Kidney (tissue), 14 donors: ENCODE measurements around the gene SMAD1. TPM values are rescaled to one million over a fixed set of nuclear protein-coding genes. Genes with fewer than 3 reads are reported as not detected.
A peak's percentile ranks its signal among the peaks of the same experiment; 100 is the strongest.

ENCODE experiments used
- DNase-seq, 5 donors: peaks; one replicate each; pipeline ENCODE4 v3.0.0-alpha.2; 2013 to 2020
- FAIRE-seq: peaks from 2 replicates; lab custom pipeline; 2012; peaks lifted over from hg19 to GRCh38; lab: Jason Lieb, UNC
- H3K27ac ChIP-seq, 2 donors: one replicate each; pipeline ENCODE4 v1.7.0; 2013; ENCODE audit warnings: low read depth in 2 of 2, low read length in 2 of 2, inconsistent platforms in 1 of 2
- H3K27me3 ChIP-seq: one replicate; pipeline ENCODE4 v1.7.1; 2013; ENCODE audit warnings: low read length, inconsistent platforms; ENCODE audit not compliant: control insufficient read depth, insufficient read depth
- H3K36me3 ChIP-seq, 3 donors: one replicate each; pipeline versions ENCODE4 v1.7.0 to v1.7.1; 2013; ENCODE audit warnings: low read length in 3 of 3, control low read depth in 1 of 3, inconsistent platforms in 1 of 3; ENCODE audit not compliant: insufficient read depth in 3 of 3, control insufficient read depth in 2 of 3
- H3K4me1 ChIP-seq, 3 donors: one replicate each; pipeline versions ENCODE4 v1.7.0 to v1.7.1; 2013; ENCODE audit warnings: low read length in 3 of 3, inconsistent platforms in 1 of 3, low read depth in 1 of 3; ENCODE audit not compliant: control insufficient read depth in 2 of 3, insufficient read depth in 2 of 3
- H3K4me3 ChIP-seq, 3 donors: one replicate each; pipeline versions ENCODE4 v1.7.0 to v1.8.1; 2013; ENCODE audit warnings: low read length in 3 of 3, control low read depth in 1 of 3, inconsistent platforms in 1 of 3
- H3K9ac ChIP-seq, 3 donors: one replicate each; pipeline versions ENCODE4 v1.7.0 to v1.7.1; 2013; ENCODE audit warnings: low read length in 3 of 3, control low read depth in 1 of 3, inconsistent platforms in 1 of 3
- H3K9me3 ChIP-seq, 3 donors: one replicate each; pipeline versions ENCODE4 v1.7.0 to v1.7.1; 2013; ENCODE audit warnings: low read length in 3 of 3, control low read depth in 1 of 3, inconsistent platforms in 1 of 3; ENCODE audit not compliant: control insufficient read depth in 2 of 3, insufficient read depth in 1 of 3
- intact Hi-C: fragments of 100-400 bp; cut with DNase I; formaldehyde crosslinking; loops from one replicate; pipeline ENCODE4 v1.11.1; 2022
- polyA plus RNA-seq: library from polyadenylated mRNA; stranded (reverse); fragments of 350-450 nt; fragmentation: Illumina TruSeq; extraction: RNeasy Lipid Tissue Mini Kit (QIAGEN cat#74804); gene quantifications from one replicate; pipeline ENCODE4 v1.2.3, GENCODE V29; 2014; ENCODE audit warnings: low read depth, low replicate concordance; ENCODE audit not compliant: insufficient read depth
- total RNA-seq: library from RNA; stranded (reverse); fragmentation: NEBNext Ultra II Directional; extraction: Animal tissue kit (Norgen Biotek cat#: 25700); gene quantifications from one replicate; pipeline ENCODE4 v1.2.1, GENCODE V29; 2021
- TF ChIP-seq, protein P1 (sequence below): IDR thresholded peaks from 3 replicates; pipeline ENCODE4 v1.5.1; 2012; ENCODE audit warnings: mild to moderate bottlenecking, moderate library complexity, borderline replicate concordance; ENCODE audit not compliant: insufficient read depth; ENCODE audit errors: extremely low read depth
- donor health status: control.
- donor health status: control.
- donor health status: control.
- donor health status: control.
- donor health status: control.
- donor health status: DM: yes; HTN: yes; CAD: no.
- donor health status: Normal renal cell carcinoma (clear cell type).

Gene SMAD1
- total and polyA plus RNA-seq, 2 donors from 2014 or later = 8.9 to 39.5 TPM

DNA sequence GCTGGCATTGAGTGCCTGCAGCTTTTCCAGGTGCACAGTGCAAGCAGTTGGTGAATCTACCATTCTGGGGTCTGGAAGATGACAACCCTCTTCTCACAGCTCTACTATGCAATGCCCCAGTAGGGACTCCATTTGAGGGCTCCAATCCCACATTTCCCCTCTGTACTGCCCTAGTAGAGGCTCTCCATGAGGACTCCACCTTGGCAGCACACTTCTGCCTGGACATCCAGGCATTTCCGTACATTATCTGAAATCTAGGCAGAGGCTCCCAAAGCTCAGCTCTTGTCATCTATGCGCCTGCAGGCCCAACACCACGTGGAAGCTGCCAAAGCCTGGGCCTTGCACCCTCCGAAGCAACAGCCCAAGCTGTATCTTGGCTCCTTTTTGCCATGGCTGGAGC is 8.4 kb upstream of the SMAD1 start:
- FAIRE-seq (no peak), DNase-seq (no peak)
- Histone ChIP-seq H3K27me3 (no peaks in the 10 kb centered on the region), H3K27ac (no peak overlapping the region), H3K9me3 (no peaks in the 10 kb centered on the region), H3K36me3 (no peaks in the 10 kb centered on the region), H3K4me1 (no peaks in the 10 kb centered on the region), H3K9ac (no peak overlapping the region), H3K4me3 (no peak overlapping the region)
- TF ChIP-seq, protein P1, sequence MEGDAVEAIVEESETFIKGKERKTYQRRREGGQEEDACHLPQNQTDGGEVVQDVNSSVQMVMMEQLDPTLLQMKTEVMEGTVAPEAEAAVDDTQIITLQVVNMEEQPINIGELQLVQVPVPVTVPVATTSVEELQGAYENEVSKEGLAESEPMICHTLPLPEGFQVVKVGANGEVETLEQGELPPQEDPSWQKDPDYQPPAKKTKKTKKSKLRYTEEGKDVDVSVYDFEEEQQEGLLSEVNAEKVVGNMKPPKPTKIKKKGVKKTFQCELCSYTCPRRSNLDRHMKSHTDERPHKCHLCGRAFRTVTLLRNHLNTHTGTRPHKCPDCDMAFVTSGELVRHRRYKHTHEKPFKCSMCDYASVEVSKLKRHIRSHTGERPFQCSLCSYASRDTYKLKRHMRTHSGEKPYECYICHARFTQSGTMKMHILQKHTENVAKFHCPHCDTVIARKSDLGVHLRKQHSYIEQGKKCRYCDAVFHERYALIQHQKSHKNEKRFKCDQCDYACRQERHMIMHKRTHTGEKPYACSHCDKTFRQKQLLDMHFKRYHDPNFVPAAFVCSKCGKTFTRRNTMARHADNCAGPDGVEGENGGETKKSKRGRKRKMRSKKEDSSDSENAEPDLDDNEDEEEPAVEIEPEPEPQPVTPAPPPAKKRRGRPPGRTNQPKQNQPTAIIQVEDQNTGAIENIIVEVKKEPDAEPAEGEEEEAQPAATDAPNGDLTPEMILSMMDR = no peak
- intact Hi-C loops = no loop called here

DNA sequence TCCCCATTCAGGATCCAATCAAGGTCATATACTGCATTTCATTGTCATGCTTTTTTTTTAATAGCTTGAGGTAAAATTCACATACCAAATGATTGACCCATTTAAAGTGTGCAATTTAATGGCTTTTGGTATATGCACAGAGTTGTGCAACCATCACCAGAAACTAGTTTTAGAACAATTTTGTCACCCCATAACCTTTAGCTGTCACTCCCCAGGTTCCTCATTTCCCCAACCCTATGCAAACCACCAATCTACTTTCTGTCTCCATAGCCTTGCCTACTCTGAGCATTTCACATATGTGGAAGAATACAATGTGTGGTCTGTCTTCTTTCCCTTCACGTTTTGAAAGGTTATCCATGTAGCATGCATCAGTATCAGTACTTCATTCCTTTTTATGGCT is 1.4 kb upstream of the SMAD1 start:
- no peaks in the 10 kb centered on the region for H3K9me3 ChIP-seq
- TF ChIP-seq, protein P1 = no peak
- FAIRE-seq (no peak), DNase-seq (no peak)
- H3K36me3 ChIP-seq = no peaks in the 10 kb centered on the region
- H3K27me3 ChIP-seq = no peaks in the 10 kb centered on the region
- H3K4me1 ChIP-seq = peaks cover 0 to 6% (median 0%) of the 10 kb centered on the region in 3 donors
- no peak overlapping the region for H3K27ac ChIP-seq
- intact Hi-C loops = no loop called here
- no peak overlapping the region for H3K4me3 ChIP-seq
- H3K9ac ChIP-seq = no peak overlapping the region

DNA sequence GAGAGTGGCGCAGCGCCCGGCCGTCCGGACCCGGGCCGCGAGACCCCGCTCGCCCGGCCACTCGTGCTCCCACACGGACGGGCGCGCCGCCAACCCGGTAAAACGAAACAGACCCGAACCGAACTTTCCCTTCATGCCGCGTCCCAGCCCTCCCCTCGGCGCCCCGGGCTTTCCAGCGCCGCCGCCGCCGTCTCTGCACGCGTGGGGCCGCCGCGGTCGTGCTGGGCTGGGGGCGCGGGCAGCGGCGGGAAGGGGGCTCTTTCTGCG is 222 bp downstream of the SMAD1 start:
- FAIRE-seq (no peak), DNase-seq (no peak)
- intact Hi-C loops = no loop called here
- peaks cover 0 to 11% (median 7%) of the 10 kb centered on the region in 3 donors for H3K4me1 ChIP-seq
- H3K9ac ChIP-seq = peak overlapping the region in 2 of 3 donors; percentile 64 to 72
- TF ChIP-seq, protein P1 = no peak
- peak overlapping the region; percentile 26 to 75 (median 57) for H3K4me3 ChIP-seq
- no peaks in the 10 kb centered on the region for H3K27me3 ChIP-seq
- peak overlapping the region; percentile 90 to 92 for H3K27ac ChIP-seq
- H3K36me3 ChIP-seq = no peaks in the 10 kb centered on the region
- H3K9me3 ChIP-seq = no peaks in the 10 kb centered on the region
